Ishikawa (cell line): ENCODE results near the gene MTFP1.

Experiments
- CEBPB ChIP-seq: IDR thresholded peaks from 2 replicates; pipeline ENCODE4 v1.6.1; 2012
- CREB1 ChIP-seq: IDR thresholded peaks from 2 replicates; pipeline ENCODE4 v1.6.1; 2012; ENCODE audit warnings: low read depth
- EGR1 ChIP-seq: IDR thresholded peaks from 2 replicates; pipeline ENCODE4 v1.6.1; 2012
- EP300 ChIP-seq: IDR thresholded peaks from 2 replicates; pipeline ENCODE4 v1.6.1; 2012; ENCODE audit warnings: borderline replicate concordance
- FOXM1 ChIP-seq: IDR thresholded peaks from 2 replicates; pipeline ENCODE4 v1.6.1; 2012; ENCODE audit warnings: low read depth, borderline replicate concordance
- NFIC ChIP-seq: IDR thresholded peaks from 2 replicates; pipeline ENCODE4 v1.6.1; 2012
- RAD21 ChIP-seq: IDR thresholded peaks from 2 replicates; pipeline ENCODE4 v1.6.1; 2012; ENCODE audit warnings: low read depth
- TAF1 ChIP-seq: IDR thresholded peaks from 2 replicates; pipeline ENCODE4 v1.6.1; 2012; ENCODE audit warnings: low read depth, mild to moderate bottlenecking
- TCF12 ChIP-seq: IDR thresholded peaks from 2 replicates; pipeline ENCODE4 v1.6.1; 2012; ENCODE audit warnings: low read depth
- TEAD4 ChIP-seq: IDR thresholded peaks from 2 replicates; pipeline ENCODE4 v1.6.1; 2012
- YY1 ChIP-seq: IDR thresholded peaks from 2 replicates; pipeline ENCODE4 v1.6.1; 2012; ENCODE audit warnings: low read depth
- ZBTB7A ChIP-seq: IDR thresholded peaks from 2 replicates; pipeline ENCODE4 v1.6.1; 2012; ENCODE audit warnings: low read depth
- TF ChIP-seq, protein P1 (sequence below): IDR thresholded peaks from 2 replicates; pipeline ENCODE4 v1.6.1; 2012; ENCODE audit warnings: low read depth, mild to moderate bottlenecking
- TF ChIP-seq, protein P2 (sequence below): IDR thresholded peaks from 2 replicates; pipeline ENCODE4 v1.6.1; 2012
- TF ChIP-seq, protein P3 (sequence below): IDR thresholded peaks from 2 replicates; pipeline ENCODE4 v1.6.1; 2012

The MTFP1 gene

DNA sequence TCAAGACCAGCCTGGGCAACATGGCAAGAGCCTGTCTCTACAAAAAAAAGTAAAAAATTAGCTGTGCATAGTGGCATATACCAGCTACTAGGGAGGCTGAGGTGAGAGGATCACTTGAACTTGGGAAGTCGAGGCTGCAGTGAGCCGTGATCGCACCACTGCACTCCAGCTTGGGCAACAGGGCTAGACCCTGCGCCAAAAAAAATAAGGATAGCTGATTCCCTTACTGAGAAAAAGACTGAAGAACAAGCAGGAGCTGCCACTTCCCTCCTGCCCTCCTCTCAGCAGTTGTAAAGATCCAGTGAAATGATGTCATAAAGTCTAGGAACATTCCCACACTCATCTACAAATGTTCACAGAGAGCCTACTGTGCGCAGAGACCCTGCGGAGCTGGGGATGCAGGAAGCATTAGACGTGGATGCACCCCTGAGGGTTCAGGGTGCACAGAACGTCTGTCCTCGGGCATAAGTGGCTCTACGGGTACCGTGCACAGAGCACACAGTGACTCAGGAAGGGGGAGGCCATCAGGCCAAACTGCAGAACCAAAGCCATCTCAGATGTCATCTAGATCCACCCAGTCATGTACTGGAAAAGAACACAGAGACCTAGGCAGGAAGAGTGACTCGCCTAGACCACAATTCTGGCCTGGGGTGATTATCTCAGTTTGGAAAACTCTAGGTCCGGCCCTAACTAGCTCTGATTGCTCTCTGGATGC is 17.0 kb upstream of the MTFP1 start:
- TF ChIP-seq CEBPB, result no peak
- no peak for TF ChIP-seq TAF1

DNA sequence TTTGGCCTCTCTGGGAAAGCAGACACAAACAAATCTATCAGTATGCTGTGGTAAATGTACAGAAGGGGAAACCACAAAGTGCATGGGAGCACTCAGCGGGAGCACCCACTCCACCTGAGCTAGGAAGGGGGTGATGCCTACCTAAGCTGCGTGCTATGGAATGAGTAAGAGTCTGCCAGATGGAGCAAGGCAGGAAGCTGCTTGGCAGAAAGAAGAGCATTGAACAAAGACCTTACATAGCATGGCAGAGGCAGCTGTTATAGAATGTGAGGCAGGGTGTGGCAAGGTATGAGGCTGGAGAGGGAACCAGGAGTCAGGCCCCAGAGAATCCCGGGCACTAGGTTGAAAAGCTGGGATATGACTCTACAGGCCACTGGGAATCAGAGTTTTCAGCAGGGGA is 13.8 kb upstream of the MTFP1 start:
- TF ChIP-seq CEBPB (no peak), ZBTB7A (no peak), FOXM1 (no peak), NFIC (no peak), TCF12 (no peak), RAD21 (no peak), TEAD4 (no peak), CREB1 (no peak), TAF1 (no peak)
- TF ChIP-seq, protein P1, sequence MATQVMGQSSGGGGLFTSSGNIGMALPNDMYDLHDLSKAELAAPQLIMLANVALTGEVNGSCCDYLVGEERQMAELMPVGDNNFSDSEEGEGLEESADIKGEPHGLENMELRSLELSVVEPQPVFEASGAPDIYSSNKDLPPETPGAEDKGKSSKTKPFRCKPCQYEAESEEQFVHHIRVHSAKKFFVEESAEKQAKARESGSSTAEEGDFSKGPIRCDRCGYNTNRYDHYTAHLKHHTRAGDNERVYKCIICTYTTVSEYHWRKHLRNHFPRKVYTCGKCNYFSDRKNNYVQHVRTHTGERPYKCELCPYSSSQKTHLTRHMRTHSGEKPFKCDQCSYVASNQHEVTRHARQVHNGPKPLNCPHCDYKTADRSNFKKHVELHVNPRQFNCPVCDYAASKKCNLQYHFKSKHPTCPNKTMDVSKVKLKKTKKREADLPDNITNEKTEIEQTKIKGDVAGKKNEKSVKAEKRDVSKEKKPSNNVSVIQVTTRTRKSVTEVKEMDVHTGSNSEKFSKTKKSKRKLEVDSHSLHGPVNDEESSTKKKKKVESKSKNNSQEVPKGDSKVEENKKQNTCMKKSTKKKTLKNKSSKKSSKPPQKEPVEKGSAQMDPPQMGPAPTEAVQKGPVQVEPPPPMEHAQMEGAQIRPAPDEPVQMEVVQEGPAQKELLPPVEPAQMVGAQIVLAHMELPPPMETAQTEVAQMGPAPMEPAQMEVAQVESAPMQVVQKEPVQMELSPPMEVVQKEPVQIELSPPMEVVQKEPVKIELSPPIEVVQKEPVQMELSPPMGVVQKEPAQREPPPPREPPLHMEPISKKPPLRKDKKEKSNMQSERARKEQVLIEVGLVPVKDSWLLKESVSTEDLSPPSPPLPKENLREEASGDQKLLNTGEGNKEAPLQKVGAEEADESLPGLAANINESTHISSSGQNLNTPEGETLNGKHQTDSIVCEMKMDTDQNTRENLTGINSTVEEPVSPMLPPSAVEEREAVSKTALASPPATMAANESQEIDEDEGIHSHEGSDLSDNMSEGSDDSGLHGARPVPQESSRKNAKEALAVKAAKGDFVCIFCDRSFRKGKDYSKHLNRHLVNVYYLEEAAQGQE, result no peak
- TF ChIP-seq, protein P2, sequence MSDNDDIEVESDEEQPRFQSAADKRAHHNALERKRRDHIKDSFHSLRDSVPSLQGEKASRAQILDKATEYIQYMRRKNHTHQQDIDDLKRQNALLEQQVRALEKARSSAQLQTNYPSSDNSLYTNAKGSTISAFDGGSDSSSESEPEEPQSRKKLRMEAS, result no peak

DNA sequence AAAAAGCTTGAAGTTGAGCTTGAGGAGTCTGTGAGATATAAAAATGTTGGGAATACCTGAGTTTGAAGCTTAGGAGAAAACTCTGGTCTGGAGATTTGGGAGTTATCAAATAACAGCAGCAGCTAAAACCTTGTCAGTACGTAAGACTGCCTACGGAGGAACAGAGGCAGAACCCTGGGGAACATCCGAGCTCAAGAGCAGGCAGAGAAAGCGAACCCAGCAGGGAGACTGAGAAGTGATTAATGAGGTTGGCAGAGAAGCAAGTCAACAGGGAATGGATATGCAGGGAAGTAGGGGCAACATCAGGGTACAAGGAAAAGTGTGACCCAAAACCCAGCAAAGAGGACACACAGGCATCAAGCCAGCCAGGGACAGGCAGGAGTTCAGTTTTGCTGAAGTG is 12.6 kb upstream of the MTFP1 start:
- TF ChIP-seq NFIC (no peak), TEAD4 (no peak), ZBTB7A (no peak), TAF1 (no peak), CREB1 (no peak), TCF12 (no peak), YY1 (no peak), CEBPB (no peak), FOXM1 (no peak), RAD21 (no peak), EGR1 (no peak), EP300 (no peak)
- TF ChIP-seq, protein P2, result no peak
- TF ChIP-seq, protein P1, result no peak
- TF ChIP-seq, protein P3, sequence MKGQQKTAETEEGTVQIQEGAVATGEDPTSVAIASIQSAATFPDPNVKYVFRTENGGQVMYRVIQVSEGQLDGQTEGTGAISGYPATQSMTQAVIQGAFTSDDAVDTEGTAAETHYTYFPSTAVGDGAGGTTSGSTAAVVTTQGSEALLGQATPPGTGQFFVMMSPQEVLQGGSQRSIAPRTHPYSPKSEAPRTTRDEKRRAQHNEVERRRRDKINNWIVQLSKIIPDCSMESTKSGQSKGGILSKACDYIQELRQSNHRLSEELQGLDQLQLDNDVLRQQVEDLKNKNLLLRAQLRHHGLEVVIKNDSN, result no peak

DNA sequence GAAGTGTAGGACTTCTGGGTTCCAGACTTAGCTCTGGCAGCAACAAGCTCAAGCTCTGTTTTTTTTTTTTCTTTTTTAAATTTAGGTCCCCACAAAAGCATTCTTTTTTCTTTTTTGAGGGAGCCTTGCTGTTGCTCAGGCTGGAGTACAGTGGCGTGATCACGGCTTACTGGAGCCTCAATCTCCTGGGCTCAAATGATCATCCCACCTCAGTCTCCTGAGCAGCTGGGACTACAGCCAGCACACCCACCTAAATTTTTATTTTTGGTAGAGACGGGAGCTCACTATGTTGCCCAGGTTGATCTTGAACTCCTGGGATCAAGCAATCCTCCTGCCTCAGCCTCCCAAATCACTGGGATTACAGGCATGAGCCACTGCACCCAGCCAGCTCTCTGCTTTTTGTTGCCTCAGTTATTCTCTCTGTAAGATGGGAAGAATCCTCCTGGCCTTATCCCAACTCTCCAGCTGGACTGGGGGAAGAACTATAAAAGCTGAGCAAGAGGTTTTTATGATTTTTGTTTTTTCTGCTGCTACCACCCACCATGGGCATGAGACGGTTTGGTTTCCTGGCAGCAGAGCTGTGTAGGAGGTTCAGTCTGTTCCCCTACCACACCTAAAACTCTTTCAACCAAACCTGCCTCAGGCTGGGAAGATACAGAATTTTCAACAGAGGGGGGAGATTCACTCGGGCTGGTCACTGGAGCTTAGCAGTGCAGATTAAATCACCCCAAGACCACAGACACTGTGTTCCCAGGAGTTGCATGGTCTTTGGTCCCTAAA is 11.6 kb upstream of the MTFP1 start:
- TF ChIP-seq, protein P1, result no peak
- TF ChIP-seq CREB1, result no peak

DNA sequence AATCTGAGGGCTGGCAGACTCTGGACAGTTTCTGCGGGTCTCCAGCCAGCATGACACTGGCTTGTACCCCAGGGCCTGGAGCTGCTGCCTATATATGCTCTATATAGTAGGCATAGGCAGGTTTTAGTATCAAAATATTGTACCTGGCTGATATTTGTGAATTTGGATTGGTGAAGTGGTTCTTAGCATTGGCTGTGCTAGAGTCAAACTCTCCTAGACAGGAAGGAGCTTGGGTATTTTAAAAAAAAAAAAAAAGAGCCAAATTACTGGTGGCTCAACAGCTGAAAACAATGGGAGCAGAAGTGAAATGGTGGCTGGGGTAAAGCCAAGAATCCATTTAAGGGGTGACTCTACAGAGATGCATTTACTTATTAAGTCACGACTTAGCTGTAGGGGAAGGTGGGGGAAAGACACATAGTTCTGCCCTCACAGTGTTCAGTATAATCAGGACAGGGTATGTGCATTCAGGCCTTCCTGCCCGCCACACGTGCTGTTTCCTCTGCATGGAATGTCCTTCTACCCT is 11.0 kb upstream of the MTFP1 start:
- TF ChIP-seq, protein P1, result no peak
- TF ChIP-seq ZBTB7A, result no peak
